Activated naive CD4-positive, alpha-beta T cell treated with anti-CD3 and anti-CD28 coated beads for 36 hours (primary cell): ENCODE measurements around the gene TMPRSS11E. TPM values are rescaled to one million over a fixed set of nuclear protein-coding genes. Genes with fewer than 3 reads are reported as not detected.

ENCODE experiments used
- CTCF ChIA-PET: fragments of 350-600 bp; sonication (Branson Sonifier 250); formaldehyde crosslinking; loops from one replicate; lab custom pipeline; 2021; ENCODE audit warnings: antibody characterized with exemption; lab: Charles Lee
- DNase-seq: peaks from one replicate; pipeline ENCODE4 v3.0.0-alpha.2; 2020
- H3K27ac Mint-ChIP-seq: one replicate; pipeline ENCODE4 v1.8.0; 2021; ENCODE audit warnings: mild to moderate bottlenecking, mixed read lengths
- H3K27me3 Mint-ChIP-seq: one replicate; pipeline ENCODE4 v1.8.0; 2021; ENCODE audit warnings: low read depth, mixed read lengths
- H3K36me3 Mint-ChIP-seq: one replicate; pipeline ENCODE4 v1.8.0; 2021; ENCODE audit warnings: low read depth, mixed read lengths
- H3K4me1 Mint-ChIP-seq: one replicate; pipeline ENCODE4 v1.8.0; 2021; ENCODE audit warnings: low read depth, mixed read lengths
- H3K4me3 Mint-ChIP-seq: one replicate; pipeline ENCODE4 v1.8.0; 2021; ENCODE audit warnings: mild to moderate bottlenecking, moderate library complexity, mixed read lengths
- H3K9me3 Mint-ChIP-seq: one replicate; pipeline ENCODE4 v1.8.0; 2021; ENCODE audit warnings: mixed read lengths
- intact Hi-C: fragments of 100-400 bp; cut with micrococcal nuclease; formaldehyde crosslinking; loops from one replicate; pipeline ENCODE4 v1.15.1; 2023
- total RNA-seq, 2 experiments: library from RNA; stranded (reverse); gene quantifications; one replicate each; pipeline ENCODE4 v1.2.3, GENCODE V29; 2021

TMPRSS11E gene
- total RNA-seq, 2 experiments from 2014 or later: not detected

DNA sequence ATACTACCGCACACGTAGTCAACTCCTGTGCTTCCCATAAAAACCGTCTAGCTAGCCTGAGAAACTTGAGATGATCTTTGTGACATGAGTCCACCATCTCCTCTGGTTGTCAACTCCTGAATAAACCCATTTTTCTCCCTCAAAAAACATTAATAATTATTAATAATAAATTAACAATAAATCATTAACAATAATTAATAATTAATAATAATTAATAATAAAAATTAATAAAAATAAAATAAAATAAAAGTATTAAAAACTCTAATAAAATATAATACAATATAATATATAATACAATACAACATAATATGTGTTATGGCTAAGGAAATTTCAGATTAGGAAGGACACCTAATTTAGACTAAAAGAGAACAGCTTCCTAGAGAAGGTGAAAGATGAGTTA is 20.7 kb upstream of the TMPRSS11E start:
- intact Hi-C loops: no loop called here
- CTCF ChIA-PET: interaction anchor here (0.6 kb wide), 1 partner anchor 1959 kb away, joined by 5 read pairs; no protein-coding TSS in a partner anchor
- Mint-ChIP-seq H3K4me3 (no peak overlapping the region), H3K27ac (no peak overlapping the region), H3K36me3 (peaks cover 2% of the 10 kb centered on the region), H3K4me1 (no peaks in the 10 kb centered on the region), H3K27me3 (no peaks in the 10 kb centered on the region), H3K9me3 (peaks cover 10% of the 10 kb centered on the region)
- no peak for DNase-seq

DNA sequence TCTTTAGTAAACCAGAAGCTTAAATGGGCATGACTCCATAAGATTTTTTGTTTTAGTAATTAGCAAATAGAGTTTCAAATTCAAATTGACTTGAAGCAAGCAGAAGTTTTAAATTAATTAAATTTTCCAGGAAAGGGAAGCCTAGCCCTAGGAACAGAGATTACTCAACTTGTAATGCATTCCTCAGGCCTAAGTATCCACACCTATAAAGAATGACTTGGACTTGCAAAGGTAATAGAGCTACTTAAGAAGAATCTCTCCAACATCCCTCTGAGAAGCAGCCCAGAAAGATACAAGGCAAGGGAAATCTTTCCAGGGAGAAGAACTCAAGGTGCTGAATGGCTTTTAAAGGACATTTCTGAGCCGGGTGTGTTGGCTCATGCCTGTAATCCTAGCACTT is 16.9 kb upstream of the TMPRSS11E start:
- CTCF ChIA-PET: interaction anchor here (0.9 to 1.2 kb wide), 2 partner anchors 11 to 25 kb away, joined by 3 read pairs; no protein-coding TSS in a partner anchor
- intact Hi-C loops: no loop called here
- no peak overlapping the region for H3K27ac Mint-ChIP-seq
- peaks cover 4% of the 10 kb centered on the region for H3K9me3 Mint-ChIP-seq
- no peaks in the 10 kb centered on the region for H3K27me3 Mint-ChIP-seq
- no peaks in the 10 kb centered on the region for H3K36me3 Mint-ChIP-seq
- H3K4me1 Mint-ChIP-seq: peaks cover 4% of the 10 kb centered on the region
- H3K4me3 Mint-ChIP-seq: no peak overlapping the region
- DNase-seq: no peak

DNA sequence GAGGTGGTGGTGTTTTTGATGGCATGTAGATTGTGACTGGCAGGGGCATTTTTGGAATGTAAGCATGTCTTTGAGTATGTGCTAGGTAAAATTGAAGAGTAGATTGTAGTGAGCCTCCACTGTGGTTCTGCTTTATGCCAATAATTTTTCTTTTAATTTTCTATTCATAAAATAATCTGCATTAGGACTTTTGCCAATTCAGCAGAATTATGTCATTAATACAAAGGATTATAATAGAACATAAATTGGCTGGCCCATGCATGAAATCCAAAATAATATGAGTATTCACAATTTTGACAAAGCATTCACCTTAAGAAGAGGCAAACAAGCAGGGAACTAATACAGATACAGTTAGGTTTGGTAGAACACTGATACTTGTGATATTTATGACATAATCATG is 14.9 kb upstream of the TMPRSS11E start:
- Mint-ChIP-seq H3K4me3 (no peak overlapping the region), H3K27ac (no peak overlapping the region)
- CTCF ChIA-PET: no interaction called here

DNA sequence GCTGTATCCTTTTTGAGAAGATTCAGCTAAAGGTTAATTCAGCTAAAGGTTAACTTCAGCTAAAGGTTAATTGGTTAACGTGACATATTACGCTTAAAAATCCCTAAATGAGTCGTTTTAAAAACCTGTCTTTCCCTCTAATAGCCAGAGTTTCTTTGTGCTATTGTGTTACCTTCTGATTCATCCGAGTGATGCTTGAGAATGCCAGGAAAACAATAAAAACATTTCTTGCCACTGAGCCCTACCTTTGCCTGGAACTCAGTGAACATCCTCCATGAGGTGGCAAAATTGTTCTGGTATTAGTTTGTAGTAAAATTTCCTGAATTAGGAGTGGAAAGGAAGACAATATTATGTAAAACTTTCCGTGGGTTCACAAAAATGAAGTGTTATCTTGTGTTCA is 13.7 kb upstream of the TMPRSS11E start:
- H3K9me3 Mint-ChIP-seq: peaks cover 3% of the 10 kb centered on the region
- no peaks in the 10 kb centered on the region for H3K36me3 Mint-ChIP-seq
- H3K4me3 Mint-ChIP-seq: no peak overlapping the region
- no peak overlapping the region for H3K27ac Mint-ChIP-seq
- DNase-seq: no peak
- H3K4me1 Mint-ChIP-seq: peaks cover 19% of the 10 kb centered on the region
- no peaks in the 10 kb centered on the region for H3K27me3 Mint-ChIP-seq
- CTCF ChIA-PET: interaction anchor here (0.9 kb wide), 1 partner anchor 58 kb away, joined by 3 read pairs; no protein-coding TSS in a partner anchor
- intact Hi-C loops: no loop called here

More for the DNA sequence above, 14.9 kb upstream of the TMPRSS11E start:
- DNase-seq: no peak
- Mint-ChIP-seq H3K27me3 (no peaks in the 10 kb centered on the region), H3K4me1 (peaks cover 15% of the 10 kb centered on the region), H3K36me3 (no peaks in the 10 kb centered on the region), H3K9me3 (peaks cover 3% of the 10 kb centered on the region)
- intact Hi-C loops: no loop called here

DNA sequence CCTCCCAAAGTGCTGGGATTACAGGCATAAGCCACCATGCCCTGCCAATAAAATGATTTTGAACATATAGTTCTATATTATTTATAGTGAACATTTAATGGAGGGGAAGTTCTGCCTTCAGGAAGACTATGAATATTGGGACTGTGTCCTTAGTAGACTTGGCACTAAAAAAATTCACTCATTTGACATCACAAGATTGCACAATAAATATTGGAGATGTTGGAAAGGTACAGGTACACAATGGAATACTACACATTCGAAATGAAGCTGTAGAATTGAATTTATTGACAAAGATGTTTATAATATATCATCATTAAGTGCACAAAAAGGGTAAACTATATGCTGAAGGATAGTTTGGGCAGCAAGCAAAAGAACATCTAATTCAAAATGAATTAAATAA is 13.0 kb upstream of the TMPRSS11E start:
- no peaks in the 10 kb centered on the region for H3K27me3 Mint-ChIP-seq
- no peak overlapping the region for H3K4me3 Mint-ChIP-seq
- peaks cover 3% of the 10 kb centered on the region for H3K9me3 Mint-ChIP-seq
- intact Hi-C loops: no loop called here
- no peaks in the 10 kb centered on the region for H3K36me3 Mint-ChIP-seq
- CTCF ChIA-PET: no interaction called here
- H3K27ac Mint-ChIP-seq: no peak overlapping the region
- DNase-seq: no peak
- peaks cover 23% of the 10 kb centered on the region for H3K4me1 Mint-ChIP-seq

DNA sequence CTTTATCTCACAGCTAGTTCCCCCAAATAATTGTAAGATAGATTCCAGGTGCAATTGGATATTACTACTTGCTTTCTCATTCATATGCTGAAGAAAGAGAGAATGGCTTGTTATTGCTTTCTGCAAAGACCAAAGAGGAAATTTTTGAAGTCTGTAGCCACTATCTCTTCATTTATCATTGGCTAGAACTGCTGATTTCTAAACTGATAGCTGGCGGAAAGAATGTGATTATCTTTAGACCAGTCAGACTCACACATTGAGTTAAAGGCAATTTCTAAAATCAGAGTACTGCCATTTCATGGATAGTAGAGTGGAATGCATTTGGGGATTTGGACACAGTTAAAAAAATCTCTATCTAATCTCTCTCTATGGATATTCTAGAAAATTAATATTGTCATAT is 12.4 kb upstream of the TMPRSS11E start:
- no peak overlapping the region for H3K4me3 Mint-ChIP-seq
- CTCF ChIA-PET: no interaction called here
- no peak for DNase-seq
- H3K36me3 Mint-ChIP-seq: no peaks in the 10 kb centered on the region
- peaks cover 27% of the 10 kb centered on the region for H3K4me1 Mint-ChIP-seq
- peaks cover 3% of the 10 kb centered on the region for H3K9me3 Mint-ChIP-seq
- no peak overlapping the region for H3K27ac Mint-ChIP-seq
- intact Hi-C loops: loop anchor here (5.0 kb wide), 1 partner anchor 88 kb away; no protein-coding TSS in a partner anchor
- H3K27me3 Mint-ChIP-seq: no peaks in the 10 kb centered on the region

DNA sequence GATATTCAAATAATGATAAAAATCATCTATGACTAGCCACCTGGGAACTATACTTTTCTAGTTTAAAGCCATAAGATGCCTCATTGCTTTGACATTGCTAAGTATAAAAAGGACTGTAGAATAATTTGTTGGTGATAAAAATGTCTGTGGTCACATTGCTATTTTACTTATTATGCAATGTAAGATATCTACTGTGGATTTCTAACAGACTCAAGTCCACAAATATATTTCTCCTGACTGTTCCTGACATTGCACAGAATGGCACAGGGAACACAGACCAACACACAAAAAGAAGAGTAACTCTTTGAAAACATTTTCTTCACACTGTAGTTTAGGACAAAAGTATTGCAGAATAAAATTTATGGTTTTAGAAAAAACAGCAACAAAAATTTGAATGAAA is 2.2 kb upstream of the TMPRSS11E start:
- Mint-ChIP-seq H3K4me3 (no peak overlapping the region), H3K4me1 (peaks cover 31% of the 10 kb centered on the region)
- CTCF ChIA-PET: no interaction called here

DNA sequence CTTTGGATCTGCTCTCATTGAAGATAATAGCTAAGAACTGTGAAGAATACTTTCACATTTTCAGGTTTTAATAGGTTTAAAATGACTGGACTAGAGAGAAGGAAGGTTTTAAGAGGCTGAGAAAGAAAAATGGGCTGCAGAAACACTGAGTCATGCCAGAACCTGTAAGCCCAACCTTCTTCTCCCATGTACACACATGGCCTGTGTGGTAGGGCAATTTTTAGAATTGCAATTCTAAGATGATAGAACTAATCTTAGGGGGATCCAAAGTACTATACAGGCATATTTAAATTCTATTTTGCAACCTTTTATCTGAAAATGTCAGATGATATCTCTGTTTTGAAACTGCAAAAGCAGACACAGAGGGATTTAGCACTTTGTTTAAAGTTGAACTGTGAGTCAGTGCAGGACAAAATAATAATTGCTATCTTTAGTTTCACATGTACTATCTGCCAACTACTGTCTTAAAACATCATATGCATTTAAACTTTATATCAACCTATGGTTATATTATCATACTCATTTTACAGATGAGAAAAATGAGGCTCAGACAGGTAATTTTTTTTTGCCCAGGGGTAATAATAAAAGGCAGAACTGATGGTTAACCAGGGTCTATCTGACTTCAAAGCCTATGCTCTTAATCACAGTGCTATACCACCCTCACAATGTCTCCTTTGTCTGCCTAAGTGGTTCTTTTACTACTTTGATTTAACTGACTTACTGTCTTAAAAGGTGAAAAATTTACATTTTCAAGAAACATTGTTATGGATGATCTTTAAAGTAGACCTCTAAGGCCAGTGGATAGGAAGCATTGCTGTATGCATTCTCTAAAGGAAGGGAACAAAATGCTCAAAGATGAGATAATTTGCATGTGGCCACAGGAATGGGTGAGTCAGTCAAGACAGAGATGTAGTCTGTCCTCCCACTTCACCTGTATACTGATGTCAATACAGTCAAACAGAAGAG is 4.3 kb downstream of the TMPRSS11E start:
- Mint-ChIP-seq H3K4me3 (no peak overlapping the region), H3K27me3 (no peaks in the 10 kb centered on the region), H3K4me1 (peaks cover 29% of the 10 kb centered on the region), H3K27ac (no peak overlapping the region), H3K9me3 (no peaks in the 10 kb centered on the region), H3K36me3 (no peaks in the 10 kb centered on the region)
- DNase-seq: no peak
- CTCF ChIA-PET: interaction anchor here (0.6 to 1.2 kb wide), 3 partner anchors 12 to 103 kb away, joined by 3 read pairs; no protein-coding TSS in a partner anchor
- intact Hi-C loops: no loop called here

More for the DNA sequence above, 2.2 kb upstream of the TMPRSS11E start:
- no peak for DNase-seq
- H3K27ac Mint-ChIP-seq: no peak overlapping the region
- H3K9me3 Mint-ChIP-seq: no peaks in the 10 kb centered on the region
- H3K36me3 Mint-ChIP-seq: no peaks in the 10 kb centered on the region
- intact Hi-C loops: loop anchor here (10.0 kb wide), 2 partner anchors 900 to 1320 kb away; partner anchors contain the start of genes CENPC and SULT1B1
- no peaks in the 10 kb centered on the region for H3K27me3 Mint-ChIP-seq

DNA sequence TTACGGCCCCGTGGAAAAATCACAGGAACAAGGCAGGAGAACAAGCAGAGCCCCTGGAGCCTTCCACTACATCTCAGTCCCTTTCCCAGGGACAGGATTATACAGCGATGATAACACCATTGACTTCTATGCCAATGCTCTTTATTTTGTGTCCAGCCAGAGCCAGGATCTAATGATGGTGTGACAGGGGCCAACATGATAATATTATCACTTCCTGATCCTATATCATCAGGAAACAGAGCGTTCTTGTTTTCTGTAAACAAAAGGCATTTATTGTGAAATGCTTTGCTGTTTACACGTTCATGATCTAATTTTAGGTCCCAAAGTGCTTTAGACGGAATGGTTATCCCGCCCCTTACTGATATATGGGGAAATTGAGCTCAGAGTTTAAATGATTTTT is 12.8 kb downstream of the TMPRSS11E start:
- Mint-ChIP-seq H3K9me3 (no peaks in the 10 kb centered on the region), H3K36me3 (no peaks in the 10 kb centered on the region), H3K27ac (no peak overlapping the region), H3K4me3 (no peak overlapping the region), H3K4me1 (peaks cover 2% of the 10 kb centered on the region), H3K27me3 (no peaks in the 10 kb centered on the region)
- intact Hi-C loops: no loop called here
- DNase-seq: no peak
- CTCF ChIA-PET: no interaction called here

DNA sequence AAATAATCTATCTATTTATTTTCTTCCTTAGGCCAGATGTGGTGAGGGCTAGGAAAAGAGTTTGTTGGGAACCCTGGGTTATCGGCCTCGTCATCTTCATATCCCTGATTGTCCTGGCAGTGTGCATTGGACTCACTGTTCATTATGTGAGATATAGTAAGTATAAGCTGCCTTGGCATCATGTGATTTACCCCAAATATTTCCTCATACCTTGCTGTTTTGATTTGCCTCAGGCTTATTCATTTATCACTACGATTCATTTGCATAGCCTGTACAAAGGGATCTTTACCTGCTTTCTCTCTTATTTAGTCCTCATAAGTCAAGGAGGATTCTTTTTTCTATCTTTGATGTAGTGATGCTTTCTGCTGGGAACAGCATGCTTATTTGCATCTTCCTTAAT is 14.5 kb downstream of the TMPRSS11E start:
- intact Hi-C loops: no loop called here
- CTCF ChIA-PET: no interaction called here
- H3K9me3 Mint-ChIP-seq: no peaks in the 10 kb centered on the region
- H3K27me3 Mint-ChIP-seq: no peaks in the 10 kb centered on the region
- H3K4me1 Mint-ChIP-seq: peaks cover 5% of the 10 kb centered on the region
- no peak for DNase-seq
- H3K36me3 Mint-ChIP-seq: no peaks in the 10 kb centered on the region
- H3K4me3 Mint-ChIP-seq: no peak overlapping the region
- no peak overlapping the region for H3K27ac Mint-ChIP-seq

DNA sequence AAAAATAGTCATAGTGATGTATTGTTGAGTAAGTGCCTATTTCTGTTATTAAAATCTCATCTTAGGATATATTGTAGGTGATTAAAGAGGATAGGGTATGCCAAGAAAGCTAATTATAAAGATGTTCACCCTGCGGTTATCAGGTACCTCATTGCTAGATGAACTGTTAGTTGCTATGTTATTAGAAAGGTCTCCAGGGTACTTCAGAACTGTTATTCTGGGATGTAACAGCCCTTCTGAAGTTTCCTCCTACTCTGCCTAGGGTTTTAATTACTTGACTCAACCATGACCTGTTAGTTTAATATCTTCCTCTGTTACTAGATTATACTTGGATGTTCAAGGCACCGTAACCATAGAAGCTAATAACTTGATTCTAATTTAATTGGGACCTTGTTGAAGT is 15.4 kb downstream of the TMPRSS11E start:
- CTCF ChIA-PET: no interaction called here
- Mint-ChIP-seq H3K27ac (no peak overlapping the region), H3K4me1 (peaks cover 5% of the 10 kb centered on the region), H3K4me3 (no peak overlapping the region), H3K9me3 (no peaks in the 10 kb centered on the region), H3K36me3 (no peaks in the 10 kb centered on the region), H3K27me3 (no peaks in the 10 kb centered on the region)
- intact Hi-C loops: no loop called here
- DNase-seq: no peak

DNA sequence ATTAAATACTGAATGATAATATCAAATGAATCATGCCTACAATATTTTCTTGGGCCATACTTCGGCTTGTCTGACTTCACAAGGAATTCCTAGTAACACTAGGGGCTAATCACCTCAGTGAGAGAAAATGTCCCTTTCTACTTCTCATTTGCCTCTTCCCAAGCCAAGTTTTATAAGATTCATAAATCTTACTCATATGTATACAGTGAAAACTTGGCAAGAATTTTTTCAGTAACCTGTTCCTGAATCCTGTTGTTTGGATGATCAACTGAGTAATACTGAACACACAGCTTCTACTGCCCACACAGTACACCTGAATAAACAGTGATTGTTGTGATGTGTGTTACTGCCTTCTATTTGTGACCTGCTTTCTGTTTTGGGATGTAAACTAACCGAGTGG is 16.5 kb downstream of the TMPRSS11E start:
- Mint-ChIP-seq H3K27me3 (no peaks in the 10 kb centered on the region), H3K4me3 (no peak overlapping the region), H3K4me1 (peaks cover 5% of the 10 kb centered on the region), H3K27ac (no peak overlapping the region), H3K36me3 (no peaks in the 10 kb centered on the region), H3K9me3 (no peaks in the 10 kb centered on the region)
- CTCF ChIA-PET: no interaction called here
- DNase-seq: no peak
- intact Hi-C loops: no loop called here

DNA sequence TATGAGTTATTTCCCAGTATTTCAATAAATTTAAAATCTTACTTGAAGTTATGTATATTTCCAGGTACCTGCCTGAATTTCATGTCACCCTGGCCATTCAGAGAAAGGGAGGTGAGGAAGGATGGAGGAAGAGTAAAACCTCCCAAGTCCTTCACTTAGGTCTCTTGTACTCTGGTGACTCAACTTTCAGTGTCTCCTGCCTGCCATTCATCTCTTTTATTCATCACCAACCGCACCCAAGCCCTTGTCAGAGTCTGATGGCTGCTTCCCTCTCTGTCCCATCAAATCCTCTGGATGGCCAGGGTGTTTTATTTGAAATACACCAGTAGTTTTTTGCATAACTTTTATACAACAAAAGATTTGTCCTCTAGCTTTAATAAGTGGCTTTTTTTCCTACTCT is 17.8 kb downstream of the TMPRSS11E start:
- Mint-ChIP-seq H3K4me1 (peaks cover 12% of the 10 kb centered on the region), H3K4me3 (no peak overlapping the region), H3K36me3 (no peaks in the 10 kb centered on the region), H3K27me3 (no peaks in the 10 kb centered on the region), H3K27ac (no peak overlapping the region), H3K9me3 (no peaks in the 10 kb centered on the region)
- DNase-seq: no peak
- intact Hi-C loops: no loop called here
- CTCF ChIA-PET: no interaction called here
